Fibroblast of skin of left biceps (primary cell): ENCODE measurements around the gene NT5C2.
"Not testable (repeated sequence)": the region's sequence is repeated elsewhere in the genome, so short reads cannot be mapped to it uniquely, and the experiment has no call there.

ENCODE experiments used
- DNase-seq, 2 experiments: peaks; one replicate each; pipeline ENCODE4 v3.0.0-alpha.2; 2013; ENCODE audit warnings: low read depth in 2 of 2

Gene NT5C2

DNA sequence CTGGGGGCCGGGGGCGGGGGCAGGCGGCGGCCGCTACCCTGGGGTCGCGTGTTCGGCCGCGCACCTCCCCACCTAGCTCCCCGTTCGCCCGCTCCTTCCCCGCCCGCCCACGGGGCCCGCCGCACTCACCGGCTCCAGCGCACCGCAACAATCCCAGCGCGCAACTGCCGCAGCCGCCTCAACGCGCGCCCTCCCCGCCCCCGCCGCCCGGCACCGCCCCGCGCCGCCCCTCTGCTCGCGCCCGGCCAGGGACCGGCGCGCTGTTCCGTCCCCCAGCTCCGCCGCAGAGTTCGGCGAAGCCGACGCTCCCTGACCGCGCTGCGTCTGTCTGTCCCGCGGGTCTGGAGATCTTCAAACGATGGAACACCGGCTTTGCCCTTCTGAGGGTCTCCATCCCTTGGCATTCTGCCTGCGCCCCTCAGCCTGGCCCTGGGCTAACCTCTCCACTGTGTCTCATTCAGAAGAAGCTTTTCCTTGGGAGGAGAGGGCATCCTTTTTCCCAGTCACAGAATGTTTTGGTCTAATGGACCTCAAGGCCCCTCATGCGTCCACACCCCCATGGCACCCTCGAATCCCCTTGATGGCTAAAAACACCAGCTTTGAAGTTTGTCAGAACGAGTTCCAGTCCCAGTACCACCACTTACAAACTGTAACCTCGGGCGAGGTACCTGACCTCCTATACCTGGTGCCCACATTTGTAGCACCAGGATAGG is at the start of gene NT5C2:
NT5C2 (minus strand) TSS at position 166 of the 713 bp plus-strand sequence. CDS start 18,314 bp downstream, outside the sequence.
- DNase-seq: peak in 1 of 2 experiments; percentile 38

DNA sequence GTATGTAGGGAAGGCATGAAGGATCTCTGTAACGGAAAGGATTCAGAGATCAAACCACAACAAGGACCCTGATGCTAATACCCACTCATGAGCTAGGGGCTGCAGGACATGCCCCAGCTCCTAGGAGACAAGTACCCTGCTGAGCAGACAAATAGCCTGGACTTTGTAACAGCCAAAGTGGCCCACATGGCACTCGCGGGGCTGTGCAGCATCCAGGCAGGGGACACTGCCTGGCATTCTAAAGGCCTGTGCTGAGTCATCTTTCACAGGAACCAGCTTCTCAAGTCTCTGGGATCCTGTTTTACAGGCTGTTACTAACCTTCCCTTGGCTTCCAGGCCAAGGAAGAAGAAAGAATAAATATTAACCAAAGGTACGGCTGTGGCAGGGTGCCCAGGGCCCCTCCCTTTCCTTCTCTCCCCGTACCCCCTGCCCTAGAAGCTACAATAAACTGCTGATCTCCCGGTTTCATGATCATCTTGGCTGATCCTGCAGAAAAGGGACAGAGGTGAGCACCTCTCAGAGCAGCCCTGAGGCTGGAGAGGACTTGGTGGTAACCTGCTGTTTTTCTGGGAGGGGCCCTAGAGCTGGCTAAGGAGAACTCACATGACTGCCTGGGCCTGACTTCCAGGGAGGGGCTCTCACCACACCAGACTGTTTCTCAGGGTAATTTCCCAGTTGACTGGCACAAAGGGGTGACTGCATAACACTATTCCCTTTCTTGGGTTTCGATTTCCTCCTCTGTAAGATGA is 48.4 kb upstream of the NT5C2 start:
- DNase-seq: no peak

DNA sequence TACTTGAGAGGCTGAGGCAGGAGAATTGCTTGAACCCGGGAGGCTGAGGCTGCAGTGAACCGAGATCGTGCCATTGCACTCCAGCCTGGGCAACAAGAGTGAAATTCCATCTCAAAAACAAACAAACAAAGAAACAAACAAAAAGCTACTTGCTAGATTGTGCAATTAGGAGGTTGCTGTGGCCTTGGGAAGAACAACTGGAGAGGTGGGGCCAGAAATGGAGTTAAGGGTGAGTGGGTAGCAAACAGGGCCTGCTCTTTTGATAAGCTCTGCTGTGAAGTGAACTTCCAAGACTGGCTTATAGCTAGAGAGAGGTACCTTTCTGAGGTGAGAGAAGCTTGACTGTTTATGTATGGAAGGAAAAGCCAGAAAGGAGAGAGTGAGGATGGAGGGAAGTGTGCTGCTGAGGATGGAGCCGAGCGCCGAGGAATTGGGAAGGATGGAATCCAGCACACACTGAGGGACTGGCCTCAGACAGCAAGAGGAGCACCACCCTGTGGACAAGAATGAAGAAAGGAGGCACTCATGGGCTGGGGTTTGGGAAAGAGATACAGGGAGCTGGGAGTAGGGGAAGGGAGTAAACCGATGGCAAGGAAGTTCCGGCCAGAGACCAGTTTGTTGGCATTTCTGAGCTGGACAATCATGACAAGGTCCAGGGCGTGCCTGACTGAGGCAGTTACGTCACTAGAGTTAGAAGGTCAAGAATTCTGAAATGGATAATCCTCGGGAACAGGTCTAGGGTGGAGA is 45.6 kb upstream of the NT5C2 start:
- no peak for DNase-seq

DNA sequence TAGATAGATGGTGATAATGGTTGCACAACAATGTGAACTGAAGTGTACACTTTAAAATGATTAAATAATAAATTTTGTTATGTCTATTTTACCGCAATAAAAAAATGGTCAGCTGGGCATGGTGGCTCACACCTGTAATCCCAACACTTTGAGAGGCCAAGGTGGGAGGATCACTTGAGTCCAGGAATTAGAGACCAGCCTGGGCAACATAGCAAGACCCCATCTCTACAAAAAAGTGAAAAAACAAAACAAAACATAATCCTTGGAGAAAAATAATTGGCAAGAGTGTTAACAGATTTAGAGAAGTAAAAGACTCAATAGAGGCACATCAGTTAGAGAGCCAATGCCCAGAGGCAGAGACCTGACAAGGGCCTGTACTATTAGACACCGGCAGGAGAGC is 42.7 kb upstream of the NT5C2 start:
- no peak for DNase-seq

DNA sequence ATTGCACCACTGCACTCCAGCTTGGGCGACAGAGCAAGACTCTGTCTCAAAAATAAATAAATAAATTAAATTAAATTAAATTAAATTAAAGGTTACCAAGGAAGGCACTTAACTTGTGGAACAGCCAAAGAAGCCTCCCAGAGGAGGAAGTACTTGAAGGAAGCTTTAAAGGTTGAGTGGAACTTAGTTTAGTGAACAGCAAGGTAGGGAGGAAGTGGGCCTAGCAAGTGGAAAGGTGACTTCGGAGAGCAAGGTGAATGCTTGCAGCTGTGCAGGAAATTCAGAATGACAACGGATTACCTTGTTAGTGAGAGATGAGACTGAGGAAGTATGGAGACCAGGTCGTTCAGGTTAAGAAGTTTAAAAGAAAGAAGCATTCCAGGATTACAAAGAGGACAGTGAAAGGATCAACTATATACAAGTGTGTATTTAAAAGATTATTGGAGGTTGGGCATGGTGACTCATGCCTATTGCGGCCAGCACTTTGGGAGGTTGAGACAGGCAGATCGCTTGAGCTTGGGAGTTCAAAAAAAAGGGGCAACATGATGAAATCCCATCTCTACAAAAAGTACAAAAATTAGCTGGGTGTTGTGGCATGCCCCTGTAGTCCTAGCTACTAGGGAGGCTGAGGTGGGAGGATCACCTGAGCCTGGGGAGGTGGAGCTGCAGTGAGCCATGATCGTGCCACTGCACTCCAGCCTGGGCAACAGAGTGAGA is 39.9 kb upstream of the NT5C2 start:
- no peak for DNase-seq

DNA sequence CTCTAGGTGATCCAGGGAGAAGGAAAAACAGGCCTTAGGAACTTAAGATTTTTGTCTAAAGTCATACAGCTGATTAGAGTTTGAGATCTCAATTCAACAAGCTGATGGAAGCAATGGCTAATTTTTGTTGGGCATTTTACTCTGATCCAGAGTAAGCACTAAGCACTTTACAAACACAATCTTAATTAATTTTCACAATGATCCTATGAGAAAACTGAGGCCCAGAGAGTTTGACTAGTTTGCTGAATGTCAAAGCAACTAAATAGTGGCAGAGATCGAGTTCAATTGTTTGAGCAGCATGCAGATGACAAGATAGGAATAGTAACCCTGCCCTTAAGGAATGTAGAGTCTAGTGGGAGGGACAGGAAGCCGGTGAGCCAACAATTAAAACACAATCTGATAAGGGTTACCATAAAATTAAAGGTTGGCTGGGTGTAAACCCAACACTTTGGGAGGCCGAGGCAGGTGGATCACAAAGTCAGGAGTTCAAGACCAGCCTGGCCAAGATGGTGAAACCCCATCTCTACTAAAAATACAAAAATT is 39.1 kb upstream of the NT5C2 start:
- DNase-seq: no peak

DNA sequence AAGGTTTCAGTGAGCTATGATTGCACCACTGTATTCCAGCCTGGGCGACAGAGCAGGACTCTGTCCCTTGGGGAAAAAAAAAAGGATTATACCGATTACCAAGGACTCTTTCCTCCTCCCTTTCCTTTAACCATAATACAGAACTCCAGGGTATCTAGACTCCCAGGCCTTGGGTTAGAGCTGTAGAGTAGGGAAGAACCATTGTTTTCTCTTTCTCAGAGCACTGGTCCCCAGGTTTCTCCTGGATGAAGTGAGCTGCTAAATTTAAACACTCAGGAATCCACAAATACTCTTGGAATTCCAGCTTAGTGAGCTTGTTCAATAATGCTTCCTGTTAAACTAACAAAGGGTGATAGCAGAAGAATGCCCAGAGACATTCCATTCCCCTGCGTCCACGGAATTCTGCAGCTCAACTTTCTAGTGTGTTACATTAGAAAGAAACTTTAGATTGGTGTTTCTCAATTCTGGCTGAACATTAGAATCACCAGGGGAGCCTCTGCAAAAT is 38.0 kb upstream of the NT5C2 start:
- peak; percentile 94 to 95 for DNase-seq

DNA sequence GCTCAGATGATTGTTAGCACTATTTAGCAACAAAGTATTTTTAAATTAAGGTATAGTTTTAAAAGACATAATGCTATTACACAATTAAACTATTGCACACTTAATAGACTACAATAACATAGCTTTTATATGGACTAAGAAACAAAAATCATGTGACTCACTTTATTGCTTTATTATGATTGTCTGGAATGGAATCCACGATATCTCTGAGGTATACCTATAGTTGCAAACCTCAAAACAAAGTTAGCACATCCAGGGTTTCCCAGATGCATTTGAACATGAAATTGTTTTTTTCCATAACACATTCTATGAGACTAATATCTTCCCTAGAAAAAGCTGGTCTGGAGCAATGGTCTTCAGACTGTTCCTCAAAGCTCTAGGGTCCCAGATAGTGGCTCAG is 34.3 kb upstream of the NT5C2 start:
- DNase-seq: no peak

DNA sequence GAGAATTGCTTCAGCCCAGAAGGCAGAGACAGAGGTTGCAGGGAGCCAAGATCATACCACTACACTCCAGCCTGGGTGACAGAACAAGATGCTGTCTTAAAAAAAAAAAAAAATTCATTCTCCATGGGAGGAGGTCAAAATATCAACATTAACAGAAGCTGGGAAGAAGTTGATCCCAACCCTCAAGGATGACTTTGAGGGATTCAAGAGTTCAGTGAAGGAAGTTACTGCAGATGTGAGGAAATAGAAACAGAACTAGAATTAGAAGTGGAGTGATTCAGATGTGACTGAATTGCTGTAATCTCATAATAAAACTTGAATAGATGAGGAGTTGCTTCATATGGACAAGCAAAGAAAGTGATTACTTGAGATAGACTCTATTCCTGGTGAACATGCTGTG is 32.9 kb upstream of the NT5C2 start:
- no peak for DNase-seq

DNA sequence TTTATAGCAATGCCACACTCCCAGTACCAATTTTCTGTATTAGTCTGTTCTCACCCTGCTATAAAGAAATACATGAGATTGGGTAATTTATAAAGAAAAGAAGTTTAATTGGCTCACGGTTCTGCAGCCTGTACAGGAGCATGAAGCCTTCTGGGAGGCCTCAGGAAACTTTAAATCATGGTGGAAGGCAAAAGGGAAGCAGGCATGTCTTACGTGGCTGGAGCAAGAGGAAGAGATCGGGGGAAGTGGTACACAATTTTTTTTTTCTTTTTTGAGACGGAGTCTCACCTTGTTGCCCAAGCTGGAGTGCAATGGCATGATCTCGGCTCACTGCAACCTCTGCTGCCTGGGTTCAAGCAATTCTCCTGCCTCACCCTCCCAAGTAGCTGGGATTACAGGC is 31.6 kb upstream of the NT5C2 start:
- DNase-seq: not testable (repeated sequence)

DNA sequence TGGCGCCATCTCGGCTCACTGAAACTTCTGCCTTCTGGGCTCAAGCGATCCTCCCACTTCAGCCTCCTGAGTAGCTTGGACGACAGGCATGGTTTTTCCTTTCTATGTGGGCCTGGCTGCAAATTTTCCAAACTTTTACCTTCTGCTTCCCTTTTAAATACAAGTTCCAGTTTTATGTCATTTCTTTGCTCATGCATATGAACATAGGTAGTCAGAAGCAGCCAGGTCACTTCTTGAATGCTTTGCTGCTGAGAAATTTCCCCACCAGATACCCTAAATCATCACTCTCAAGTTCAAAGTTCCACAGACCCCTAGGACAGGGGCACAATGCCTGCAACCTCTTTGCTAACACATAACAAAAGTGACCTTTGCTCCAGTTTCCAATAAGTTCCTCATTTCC is 31.1 kb upstream of the NT5C2 start:
- no peak for DNase-seq

DNA sequence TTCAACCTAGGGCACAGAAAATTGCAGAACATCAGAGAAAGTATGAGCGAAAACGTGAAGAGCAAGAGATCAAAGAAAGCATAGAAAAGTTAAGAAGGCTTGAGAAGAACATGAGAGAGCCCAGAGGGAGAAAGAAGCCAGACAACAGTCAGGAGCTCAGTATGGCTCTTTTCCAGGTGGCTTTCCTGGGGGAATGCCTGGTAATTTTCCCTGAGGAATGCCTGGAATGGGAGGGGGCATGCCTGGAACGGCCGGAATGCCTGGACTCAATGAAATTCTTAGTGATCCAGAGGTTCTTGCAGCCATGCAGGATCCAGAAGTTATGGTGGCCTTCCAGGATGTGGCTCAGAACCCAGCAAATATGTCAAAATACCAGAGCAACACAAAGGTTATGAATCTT is 23.3 kb upstream of the NT5C2 start:
- DNase-seq: not testable (repeated sequence)

DNA sequence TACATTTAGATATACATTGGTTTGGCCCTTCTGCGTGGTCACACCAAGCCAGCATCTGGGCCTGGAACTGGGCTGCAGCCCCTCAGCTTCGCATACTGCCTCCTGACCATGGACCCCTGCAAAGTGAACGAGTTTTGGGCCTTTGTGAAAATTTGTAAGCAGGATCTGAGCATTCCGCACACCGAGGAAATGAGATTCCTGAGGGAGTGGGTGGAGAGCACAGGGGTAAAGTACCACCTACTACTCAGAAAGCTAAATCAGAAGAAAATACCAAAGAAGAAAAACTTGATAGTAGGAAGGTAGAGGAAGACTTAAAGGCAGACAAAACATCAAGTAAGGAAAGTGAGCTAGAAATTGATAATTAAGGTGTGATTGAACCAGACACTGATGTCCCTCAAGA is 22.5 kb upstream of the NT5C2 start:
- no peak for DNase-seq

DNA sequence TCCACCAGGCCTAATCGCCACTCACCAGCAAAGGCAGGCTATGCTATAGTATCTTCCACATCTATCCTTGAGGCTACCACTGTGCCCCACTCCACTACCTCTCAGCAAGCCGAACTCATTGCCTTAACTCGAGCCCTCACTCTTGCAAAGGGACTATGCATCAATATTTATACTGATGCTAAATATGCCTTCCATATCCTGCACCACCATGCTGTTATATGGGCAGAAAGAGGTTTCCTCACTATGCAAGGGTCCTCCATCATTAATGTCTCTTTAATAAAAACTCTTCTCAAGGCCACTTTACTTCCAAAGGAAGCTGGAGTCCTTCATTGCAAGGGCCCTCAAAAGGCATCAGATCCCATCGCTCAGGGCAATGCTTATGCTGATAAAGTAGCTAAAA is 17.2 kb upstream of the NT5C2 start:
- DNase-seq: not testable (repeated sequence)

DNA sequence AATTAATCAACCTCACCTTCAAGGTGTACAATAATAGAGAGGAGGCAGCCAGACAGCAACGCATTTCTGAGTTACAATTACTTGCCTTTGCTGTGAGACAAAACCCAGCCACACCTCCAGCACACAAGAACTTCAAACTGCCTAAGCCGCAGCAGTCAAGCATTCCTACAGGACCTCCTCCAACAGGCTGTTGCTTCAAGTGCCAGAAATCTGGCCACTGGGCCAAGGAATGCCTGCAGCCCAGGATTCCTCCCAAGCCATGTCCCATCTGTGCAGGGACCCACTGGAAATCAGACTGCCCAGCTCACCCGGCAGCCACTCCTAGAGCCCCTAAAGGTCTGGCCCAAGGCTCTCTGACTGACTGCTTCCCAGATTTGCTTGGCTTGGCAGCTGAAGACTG is 14.6 kb upstream of the NT5C2 start:
- DNase-seq: not testable (repeated sequence)

DNA sequence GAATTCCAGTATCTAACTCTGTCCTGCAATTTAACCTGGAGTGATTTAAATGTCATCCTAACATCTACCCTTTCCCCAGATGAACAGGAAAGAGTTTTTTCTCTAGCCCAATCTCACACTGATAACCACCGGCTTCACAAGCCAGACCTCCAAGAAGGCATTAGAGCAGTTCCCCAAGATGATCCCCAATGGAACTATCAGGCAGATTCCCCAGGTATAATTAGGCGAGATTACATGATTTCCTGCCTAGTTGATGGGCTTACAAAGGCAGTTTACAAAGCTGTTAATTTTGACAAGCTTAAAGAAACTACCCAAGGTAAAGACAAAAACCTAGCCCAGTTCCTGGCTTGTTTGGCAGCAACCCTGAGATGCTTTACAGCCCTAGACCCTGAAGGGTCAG is 14.1 kb upstream of the NT5C2 start:
- no peak for DNase-seq

DNA sequence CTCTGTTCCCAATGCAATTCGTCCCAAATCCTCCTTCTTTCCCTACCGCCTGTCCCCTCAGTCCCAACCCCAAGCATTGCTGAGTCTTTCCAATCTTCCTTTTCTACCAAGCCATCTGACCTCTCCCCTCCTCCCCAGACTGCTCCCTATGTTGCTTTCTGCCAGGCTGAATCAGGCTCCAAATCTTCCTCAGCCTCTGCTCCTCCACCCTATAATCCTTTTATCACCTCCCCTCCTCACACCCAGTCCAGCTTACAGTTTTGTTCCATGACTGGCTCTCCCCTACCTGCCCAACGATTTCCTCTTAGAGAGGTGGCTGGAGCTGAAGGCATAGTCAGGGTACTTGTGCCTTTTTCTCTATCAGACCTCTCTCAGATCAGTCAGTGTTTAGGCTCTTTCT is 13.6 kb upstream of the NT5C2 start:
- DNase-seq: not testable (repeated sequence)

DNA sequence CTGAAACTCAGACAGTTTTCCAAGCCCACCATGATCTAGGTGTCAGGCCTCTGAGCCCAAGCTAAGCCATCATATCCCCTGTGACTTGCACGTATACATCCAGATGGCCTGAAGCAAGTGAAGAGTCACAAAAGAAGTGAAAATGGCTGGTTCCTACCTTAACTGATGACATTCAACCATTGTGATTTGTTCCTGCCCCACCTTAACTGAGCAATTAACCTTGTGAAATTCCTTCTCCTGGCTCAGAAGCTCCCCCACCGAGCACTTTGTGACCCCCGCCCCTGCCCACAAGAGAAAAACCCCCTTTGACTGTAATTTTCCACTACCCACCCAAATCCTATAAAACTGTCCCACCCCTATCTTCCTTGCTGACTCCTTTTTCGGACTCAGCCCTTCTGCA is 12.3 kb upstream of the NT5C2 start:
- DNase-seq: not testable (repeated sequence)

DNA sequence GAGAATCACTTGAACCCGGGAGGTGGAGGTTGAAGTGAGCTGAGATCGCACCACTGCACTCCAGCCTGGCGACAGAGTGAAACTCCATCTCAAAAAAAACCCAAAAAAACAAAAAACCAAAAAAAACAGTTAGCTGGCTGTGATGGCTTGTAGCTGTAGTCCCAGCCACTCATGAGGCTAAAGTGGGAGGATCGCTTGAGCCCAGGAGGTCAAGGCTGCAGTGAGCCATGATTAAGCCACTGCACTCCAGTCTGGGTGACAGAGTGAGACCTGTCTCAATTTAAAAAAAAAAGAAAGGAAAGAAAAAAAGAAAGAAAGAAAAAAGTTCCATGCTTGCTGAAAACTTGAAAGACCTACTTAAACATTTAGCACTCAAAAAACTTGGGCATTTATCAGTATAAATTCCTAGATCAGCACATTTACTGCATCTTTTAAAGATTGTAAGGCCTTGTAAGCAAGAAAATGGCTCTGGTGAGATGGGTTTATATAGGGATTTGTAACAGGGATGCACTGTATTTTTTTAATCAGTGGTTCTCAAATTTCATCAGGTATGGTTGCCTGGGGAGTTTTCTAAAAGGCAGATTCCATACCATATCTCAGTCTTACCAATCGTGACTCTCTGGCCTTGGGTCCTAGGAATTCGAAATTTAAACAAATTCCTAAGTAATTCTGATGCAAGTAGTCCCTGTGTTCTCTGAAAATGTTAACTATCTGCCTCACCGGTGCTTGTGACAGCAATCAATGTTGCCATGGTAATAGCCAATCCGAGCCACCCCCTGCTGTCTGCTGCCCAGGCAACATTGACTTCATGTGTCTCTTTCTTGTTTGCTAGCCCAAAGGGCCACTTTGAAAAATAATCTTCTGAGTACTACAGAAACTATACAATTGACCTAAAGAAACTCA is 11.5 kb upstream of the NT5C2 start:
- DNase-seq: no peak

DNA sequence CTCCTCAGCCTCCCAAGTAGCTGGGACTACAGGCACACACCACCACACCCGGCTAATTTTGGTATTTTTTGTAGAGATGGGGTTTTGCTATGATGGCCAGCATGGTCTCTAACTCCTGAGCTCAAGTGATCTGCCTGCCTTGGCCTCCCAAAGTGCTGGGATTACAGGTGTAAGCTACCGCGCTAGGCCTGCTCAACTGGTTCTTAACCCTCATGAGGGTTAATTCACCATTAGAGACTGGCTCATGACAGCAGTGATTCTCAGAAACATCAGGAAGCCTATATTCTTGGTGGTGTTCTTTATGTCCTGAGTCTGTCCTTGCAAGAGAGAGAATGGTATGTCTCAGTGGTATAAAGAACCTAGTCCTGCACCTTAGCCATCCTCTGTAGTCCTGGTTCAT is 10.4 kb upstream of the NT5C2 start:
- no peak for DNase-seq
